NCI-H82 treated with DMSO at 0.1 percent for 48 hours (cell line): ENCODE measurements around the gene GYG2.
"Not testable (repeated sequence)": the region's sequence is repeated elsewhere in the genome, so short reads cannot be mapped to it uniquely, and the experiment has no call there.

Source experiments
- DNase-seq: peaks from one replicate; lab custom pipeline; 2025; ENCODE audit not compliant: unreplicated experiment; lab: John Stamatoyannopoulos, UW

GYG2 gene

DNA sequence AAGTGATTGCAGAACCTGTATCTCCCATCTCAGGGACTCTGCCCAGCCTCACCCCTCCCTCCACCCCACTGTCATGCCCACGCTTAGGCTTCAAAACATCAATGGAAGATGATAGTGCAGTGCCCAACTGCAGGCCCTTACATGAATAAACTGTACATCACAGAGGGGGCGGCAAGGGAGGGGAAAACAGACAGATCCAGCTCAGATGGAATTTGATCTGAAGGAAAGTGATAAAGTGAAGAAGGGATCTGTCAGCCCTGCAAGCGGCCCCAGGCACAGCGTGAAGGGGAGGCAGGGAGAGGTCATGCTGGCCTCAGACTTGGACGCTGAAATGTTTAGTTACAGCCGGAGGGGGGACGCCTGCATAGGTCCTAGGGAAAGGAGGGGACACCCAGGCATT is 38.5 kb downstream of the GYG2 start:
- DNase-seq = no peak

DNA sequence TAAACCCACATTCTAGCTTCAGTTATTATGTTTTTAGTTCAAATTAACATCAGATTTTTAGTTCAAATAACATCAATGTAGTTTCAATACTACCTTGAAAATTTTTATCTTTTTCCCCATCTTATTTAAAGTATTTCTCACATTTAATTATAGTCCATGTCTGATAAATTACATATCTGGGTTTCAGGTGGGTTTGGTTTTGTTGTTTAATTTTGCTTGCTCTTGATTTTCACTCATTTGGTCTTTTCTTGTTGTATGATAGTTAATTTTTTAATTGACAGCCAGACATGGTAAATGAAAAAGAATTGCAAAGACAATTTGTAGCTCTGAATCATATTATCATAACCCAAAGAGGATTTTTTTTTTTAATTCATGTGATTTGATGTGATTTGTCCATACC is 41.9 kb downstream of the GYG2 start:
- no peak for DNase-seq

DNA sequence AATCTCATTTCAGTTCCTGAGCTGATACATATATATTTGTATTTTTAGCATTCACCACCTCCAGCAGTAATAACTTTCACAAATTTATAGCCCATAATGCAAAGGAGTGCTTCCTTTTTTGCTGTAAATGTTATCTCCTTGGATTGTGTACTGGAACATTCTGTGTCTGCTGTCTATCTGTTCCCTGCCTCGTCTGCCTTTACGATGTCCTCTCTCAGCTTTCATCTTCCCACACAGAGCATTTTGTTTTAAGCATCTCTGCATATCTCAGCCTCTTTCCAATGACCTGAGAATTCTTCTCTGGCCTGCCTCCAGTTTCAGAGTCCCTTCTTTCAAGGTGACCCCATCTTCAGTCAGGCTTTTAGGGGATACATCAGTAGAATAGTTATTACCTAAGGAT is 43.1 kb downstream of the GYG2 start:
- no peak for DNase-seq

DNA sequence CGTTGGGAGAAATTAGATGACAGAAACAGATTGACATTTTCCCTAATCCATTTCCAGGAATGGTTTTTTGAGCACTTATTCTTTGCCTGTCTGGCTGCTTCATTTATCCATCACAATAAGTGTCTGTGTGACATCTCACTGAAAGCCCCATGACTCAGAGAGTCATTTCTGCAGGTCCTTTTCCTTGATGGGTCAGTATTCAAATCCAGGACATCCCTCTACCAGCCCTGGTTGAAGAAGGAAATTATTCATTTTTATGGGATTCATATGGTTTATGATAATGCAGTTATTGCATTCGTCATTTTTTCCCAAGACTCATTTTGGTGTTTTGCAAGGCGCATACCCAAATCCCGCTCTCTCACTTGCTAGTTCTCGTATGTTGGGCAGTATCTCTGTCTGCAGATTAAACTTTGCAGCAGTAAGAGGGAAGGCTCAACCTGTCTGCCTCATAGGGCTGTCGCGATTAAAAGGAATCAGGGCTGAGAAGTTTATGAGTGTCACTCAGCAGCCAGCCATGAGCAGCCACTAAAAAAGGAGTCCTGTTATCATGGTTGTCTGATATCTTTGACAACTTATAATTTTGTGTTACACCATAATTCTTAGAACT is 44.0 kb downstream of the GYG2 start:
- DNase-seq = no peak

DNA sequence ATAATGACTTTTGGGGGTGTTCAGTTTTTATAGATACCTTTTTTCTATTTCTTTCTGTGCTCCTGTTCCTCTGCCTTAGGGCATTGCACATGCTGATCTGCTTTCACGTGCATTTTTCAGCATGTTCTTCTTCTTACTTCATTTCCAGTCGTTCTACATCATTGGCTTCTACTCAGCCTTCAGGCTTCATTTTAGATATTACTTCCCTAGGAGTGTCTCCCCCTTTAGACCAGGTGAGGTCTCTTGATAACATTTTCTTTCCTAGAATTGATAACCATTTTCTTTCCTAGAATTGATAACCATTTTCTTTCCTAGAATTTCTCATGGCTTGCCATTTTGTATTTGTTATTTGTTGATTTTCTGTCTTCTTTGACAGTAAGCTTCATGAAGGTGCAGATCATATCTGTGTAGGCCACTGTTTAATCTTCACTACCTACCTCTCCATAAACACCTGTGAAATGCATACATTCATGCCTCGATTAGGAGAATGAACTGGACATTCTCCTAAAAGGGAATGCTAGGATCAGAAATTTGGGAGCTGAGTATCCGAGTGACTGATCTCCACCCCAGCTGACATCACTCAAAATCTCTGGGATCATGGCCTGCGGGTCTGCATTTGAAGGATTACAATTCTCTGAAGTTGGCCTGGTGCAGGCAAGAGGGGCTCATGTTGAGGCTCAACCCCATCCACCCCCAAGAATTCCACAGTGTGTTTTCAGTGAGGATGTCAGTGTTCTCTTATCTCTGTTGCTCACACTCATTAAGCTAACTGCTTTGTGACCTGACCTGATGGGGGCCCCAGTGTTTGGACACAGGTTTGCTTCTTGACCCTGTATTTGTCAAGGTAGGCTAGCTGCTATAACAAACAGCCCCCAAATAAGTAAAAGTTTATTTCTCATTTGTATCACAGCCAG is 45.7 kb downstream of the GYG2 start:
- DNase-seq = no peak

DNA sequence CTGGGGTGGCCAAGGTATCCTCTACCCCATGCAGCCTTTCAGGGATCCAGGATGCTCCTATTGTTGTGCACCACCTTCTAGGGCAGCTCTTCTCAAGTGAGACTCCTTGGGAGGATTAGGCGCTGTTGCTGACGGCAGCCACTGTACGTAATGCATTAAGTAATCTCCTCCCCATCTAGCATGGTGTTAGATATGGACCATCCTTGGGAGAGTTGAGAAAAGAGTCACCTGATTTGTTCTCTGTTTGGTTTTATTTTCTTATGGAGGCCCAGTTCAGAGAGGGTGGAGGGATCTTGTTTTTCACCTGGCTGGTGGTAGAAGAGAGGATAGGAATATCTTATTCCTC is 46.4 kb downstream of the GYG2 start:
- DNase-seq = no peak

DNA sequence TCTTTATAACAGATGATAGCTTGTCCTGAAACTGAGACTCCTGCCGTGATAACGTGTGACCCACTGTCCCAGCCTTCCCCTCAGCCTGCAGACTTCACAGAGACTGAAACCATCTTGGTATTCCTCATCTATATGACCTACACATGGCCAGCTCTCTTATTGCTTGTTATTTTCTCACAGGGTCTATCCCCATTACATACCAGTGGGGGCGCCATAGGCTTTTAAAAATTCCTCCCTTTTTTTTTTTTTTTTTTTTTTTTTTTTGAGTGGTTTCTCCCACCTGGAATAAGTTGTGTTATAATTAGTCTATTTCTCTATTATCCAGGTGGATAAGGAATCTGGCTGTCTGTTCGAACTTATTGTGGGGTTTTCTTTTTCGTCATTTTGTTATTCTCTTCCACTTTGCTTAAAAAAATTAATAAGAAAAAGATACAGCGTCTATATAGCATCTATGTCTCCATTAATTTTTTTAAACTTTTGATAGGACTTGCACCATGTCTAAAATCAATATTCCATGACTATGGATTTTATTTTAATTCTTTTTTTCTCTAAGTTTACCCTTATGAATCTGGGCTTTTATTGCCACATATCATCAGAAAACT is 47.2 kb downstream of the GYG2 start:
- DNase-seq = no peak

DNA sequence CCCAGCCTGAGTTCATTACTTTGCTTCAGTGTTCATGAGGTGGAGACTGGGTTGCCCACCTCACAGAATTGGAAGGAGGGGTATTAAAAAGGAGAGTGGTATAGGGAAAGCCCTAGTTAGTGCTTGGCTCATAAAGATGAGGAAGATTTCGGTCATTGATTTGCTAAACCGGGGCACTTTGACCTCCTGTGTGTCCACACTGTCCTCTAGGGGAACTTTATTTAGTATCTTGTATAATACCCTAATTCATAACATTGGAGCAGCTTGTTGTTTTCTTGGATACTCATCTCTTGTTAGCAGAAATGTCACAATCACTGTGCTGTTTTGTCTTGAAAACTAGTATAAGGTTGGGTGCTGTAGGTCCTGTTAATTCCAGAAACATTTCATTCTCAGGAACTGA is 49.8 kb downstream of the GYG2 start:
- DNase-seq = no peak

DNA sequence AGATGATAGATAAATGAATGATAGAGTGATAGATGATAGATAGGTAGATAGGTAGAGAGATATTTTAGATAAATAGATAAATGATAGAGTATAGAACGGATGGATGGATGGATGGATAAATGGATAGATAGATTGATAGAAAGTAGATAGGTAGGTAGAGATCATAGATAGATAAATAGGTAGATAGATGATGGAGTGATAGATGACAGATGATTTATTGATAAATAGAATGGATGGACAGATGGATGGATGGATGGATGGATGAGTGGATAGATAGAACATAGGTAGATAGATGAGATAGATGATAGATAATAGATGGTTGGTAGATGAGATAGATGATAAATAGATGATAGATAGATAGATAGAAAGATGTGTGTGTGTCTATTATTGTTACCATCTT is 50.9 kb downstream of the GYG2 start:
- no peak for DNase-seq

DNA sequence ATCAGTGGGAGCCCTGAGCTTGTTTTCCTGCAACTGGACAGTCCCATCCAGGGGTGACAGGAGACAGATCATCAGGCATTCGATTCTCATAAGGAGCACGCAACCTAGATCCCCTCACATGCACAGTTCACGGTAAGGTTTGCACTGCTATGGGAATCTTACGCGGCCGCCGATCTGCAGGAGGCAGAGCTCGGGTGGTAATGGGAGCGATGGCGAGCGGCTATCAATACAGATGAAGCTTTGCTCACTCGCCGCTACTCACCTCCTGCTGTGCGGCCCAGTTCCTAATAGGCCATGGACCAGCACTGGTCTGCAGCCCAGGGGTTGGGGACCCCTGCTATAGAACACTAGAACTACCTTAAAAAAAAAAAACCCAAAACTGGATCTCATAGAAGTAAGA is 55.0 kb downstream of the GYG2 start:
- DNase-seq = no peak

DNA sequence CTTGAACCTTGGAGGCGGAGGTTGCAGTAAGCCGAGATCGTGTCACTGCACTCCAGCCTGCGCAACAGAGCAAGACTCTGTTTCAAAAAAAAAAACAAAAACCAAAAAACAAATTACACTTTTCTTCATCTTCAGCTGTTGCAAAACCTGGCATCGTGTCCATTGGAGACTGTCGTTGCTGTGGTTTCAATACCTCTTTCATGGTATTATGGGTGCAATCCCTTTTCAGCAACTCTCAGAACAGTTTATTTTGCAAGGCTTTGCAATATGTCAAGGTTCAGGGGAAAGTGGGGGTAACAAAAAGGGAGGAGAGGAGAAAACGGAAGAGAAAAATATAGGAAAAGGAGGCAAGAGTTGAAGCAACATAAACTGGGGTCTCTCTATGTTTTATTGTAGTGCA is 59.6 kb downstream of the GYG2 start:
- no peak for DNase-seq

DNA sequence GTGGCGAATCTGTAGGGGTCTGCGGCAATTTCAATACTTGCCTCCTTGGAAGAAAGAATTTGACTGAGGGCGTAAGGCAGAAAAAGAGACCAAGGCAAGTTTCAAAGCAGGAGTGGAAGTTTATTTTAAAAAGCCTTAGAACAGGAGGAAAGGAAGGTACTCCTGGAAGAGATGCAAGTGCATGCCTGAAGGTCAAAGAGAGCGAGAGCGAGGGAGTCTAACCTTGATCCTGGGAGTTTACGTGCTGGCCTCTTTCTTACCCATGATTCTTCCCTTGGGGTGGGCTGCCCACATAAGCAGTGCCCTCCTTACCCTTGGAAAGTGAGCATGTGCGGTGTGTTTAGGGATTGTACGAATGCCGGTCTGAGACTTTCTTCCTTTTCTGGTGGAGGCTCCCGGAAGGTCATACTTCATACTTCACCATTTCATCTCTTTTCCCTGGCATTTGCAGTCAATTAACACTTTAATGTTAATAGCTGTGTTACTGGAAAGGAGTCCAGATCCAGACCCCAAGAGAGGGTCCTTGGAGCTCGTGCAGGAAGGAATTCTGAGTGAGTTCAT is 60.4 kb downstream of the GYG2 start:
- DNase-seq = no peak

DNA sequence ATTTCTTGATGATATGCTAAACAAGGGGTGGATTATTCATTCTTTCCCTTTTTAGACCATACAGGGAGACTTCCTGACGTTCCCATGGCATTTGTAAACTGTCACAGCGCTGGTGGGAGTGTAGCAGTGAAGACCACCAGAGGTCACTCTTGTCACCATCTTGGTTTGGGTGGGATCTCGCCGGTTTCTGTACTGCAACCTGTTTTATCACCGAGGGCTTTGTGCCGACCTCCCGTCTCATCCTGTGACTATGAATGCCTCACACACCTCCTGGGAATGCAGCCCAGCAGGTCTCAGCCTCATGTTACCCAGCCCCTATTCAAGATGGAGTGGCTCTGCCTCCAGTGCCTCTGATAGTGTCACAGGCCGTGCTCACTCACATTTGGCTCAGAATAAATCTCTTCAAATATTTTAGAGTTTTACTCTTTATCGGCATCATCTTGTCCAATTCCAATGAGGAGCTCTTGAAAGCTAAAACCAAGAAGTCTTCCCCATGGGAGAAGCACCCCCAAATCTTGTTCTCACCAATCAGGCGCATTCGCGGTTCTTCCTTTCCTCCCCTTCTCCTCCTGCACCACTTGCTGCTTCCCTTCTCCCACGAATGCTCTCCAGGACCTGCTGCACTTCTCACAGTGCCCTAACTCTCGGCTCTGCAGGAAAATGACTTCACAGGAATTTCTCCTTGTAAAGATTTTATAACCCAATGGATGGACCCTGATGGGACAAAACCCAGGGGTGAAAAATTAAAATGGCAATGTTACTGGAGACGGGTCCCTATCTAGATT is 61.2 kb downstream of the GYG2 start:
- DNase-seq = not testable (repeated sequence)

DNA sequence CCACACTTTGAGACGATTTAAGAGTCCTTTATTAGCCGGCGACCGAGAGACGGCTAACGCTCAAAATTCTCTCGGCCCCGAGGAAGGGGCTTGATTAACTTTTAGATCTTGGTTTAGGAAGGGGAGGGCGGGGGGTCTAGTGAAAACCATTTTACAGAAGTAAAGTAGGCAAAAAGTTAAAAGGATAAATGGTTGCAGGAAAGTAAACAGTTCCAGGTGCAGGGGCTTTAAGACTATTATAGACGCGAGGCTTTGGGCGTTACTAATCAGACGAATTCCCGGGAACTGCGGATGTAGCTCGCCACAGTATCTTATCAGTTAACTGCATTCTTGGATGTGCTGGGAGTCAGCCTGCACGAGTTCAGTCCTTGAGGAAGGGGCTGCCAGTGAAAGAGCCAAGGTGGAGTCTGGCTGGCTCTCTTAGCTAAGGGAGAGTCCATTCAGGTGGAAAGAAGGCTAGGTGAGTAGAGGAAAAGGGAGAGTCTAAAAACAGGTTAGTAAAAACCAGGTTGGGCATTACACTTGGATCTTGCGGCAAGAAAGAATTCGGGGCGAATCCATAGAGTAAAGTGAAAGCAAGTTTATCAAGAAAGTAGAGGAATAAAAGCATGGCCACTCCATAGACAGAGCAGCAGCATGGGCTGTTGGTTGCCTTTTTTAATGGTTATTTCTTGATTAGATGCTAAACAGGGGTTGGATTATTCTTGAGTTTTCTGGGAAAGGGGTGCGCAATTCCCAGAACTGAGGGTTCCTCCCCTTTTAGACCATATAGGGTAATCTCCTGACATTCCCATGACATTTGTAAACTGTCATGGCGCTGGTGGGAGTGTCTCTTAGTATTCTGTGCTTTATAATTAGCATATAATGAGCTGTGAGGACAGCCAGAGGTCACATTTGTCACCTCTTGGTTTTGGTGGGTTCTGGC is 62.1 kb downstream of the GYG2 start:
- not testable (repeated sequence) for DNase-seq

DNA sequence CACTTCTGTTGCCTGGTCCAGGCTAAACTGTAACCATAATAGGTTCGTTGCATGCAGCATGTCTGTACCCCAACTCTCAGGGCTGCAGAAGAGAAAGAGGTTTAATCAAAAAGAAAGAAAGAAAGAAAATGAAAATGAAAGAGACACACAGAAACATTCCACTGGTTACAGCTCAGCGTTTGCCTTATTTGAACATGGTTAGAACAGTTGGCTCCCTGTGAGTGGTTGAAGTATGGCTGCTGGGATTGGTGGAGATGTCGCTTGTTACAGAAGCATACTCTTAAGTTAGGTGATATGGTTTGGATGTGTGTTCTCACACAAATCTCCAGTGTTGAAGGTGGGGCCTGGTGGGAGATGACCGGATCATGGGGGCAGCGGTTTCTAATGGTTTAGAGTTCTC is 64.1 kb downstream of the GYG2 start:
- DNase-seq = no peak

DNA sequence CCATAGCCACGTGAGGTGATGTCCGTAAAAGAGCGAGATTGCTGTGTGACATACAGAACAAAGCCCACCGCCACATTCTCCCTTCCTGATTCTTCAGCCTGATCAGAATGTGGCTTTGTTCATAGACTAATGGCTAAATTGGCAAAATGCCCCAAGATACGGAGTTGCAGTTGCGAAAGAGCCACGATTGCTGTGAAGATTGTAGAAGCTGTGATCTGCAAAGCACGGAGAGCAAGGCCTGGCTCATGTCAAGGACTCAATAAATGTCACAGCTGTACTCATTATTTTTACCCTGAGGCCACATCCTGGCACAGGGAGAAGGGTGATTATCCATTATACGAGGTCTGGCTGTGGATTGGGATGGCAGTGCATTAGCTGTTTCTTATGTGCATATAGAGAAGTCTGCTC is 66.2 kb downstream of the GYG2 start:
- DNase-seq = no peak

DNA sequence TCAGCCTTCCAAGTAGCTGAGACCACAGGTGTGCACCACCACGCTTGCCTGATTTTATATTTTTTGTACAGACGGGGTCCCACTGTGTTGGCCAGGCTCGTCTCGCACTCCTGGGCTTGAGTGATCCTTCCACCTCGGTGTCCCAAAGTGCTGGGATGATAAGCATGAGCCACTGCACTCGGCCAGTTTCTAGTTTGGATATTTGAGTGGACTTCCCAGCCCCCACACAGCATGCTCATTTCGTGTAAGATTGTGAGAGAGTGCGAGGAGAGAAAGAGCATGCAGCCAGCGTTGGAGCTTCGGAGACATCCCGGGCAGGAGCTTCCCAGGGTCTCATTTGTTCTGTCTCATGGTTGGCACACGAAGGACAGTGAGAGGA is 68.6 kb downstream of the GYG2 start:
- DNase-seq = no peak

DNA sequence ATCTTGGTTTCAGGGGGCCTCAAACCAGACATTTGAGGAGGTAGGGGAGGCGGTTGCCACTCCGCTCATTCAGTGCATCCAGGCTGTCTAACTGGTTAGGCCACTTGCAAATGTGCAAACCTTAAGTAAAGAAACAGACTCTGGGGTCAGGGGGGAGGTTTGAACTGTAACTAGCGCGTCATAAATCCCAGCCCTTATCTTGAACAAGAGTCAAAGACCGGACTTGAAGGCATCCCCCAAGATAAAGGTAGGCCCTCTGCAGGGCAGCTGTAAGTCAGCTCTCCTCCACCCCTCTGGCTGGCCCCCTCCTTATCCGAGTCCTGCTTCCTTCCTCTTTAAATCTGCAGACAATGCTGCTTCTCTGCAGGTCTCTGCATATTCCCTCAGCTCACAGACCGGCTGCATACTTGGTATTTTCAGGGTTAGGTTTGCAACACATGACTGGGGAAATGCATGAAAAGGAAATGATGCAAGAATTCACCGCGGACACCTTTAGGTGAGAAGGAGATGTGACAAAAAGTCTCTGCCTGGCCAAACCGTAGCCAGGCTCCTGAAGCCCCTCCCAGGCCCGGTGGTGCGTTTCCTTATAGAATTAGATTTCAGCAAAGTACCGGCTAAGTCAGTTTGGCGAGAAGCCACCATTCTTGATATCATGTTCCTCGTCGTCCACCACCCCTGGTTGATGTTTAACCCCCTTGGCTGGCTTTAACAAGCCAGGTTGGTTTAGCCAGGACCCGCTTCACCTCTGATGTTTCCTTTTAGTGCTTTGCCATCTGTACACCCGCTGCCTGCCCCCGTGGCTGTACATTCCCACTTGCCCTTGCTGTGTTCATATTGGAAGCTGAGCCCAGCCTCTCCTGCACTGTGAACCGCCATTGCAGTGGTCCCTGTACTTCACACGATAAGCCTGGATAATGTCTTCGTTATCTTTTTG is 69.2 kb downstream of the GYG2 start:
- not testable (repeated sequence) for DNase-seq

DNA sequence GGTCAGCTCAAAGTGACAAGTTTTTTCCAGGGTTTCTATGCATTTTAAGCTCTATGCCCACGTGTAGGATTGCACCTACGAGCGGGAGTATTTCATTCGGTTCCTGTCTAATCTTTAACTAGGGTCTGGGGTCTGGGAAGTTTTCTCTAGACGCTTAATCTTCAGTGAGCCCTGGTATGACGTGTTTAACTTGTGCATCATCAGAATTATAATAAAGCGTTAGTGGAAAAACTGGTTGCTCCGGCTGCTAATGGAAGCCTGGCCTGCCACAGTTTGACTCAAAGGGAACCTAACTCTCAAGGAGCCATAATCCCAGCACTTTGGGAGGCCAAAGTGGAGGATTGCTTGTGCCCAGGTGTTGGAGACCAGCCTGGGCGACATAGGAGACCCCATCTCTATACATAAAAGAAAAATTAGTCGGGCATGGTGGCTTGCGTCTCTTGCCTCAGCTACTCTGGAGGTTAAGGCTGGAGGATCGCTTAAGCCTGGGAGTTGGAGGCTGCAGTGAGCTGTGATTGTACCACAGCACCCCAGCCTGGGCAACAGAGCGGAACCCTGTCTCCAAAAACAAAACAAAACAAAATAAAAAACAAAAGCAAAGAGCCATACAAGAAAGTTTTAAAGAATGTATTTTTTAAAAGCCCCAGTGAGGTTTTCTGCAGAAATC is 70.2 kb downstream of the GYG2 start:
- no peak for DNase-seq
